Stimulated activated CD8-positive, alpha-beta memory T cell treated with anti-CD3 and anti-CD28 coated beads, Interleukin-15, amount 100 ng/mL, for 24 hours (primary cell): Measurements from ENCODE around the gene SLC6A19.
"Not testable (repeated sequence)": the region's sequence is repeated elsewhere in the genome, so short reads cannot be mapped to it uniquely, and the experiment has no call there.

ENCODE experiments used
- DNase-seq: peaks from one replicate; pipeline ENCODE4 v3.0.0-alpha.2; 2020; ENCODE audit warnings: low read depth

Gene SLC6A19

GRCh38 chr5:1201327-1202025 lies at the start of gene SLC6A19:
SLC6A19 (plus strand) TSS chr5:1201595; CDS start chr5:1201651, 56 bp downstream.
- no peak for DNase-seq

- DNase-seq, result no peak
These were observed 49.2 kb upstream of the SLC6A19 start for GRCh38 chr5:1152156-1152555.

GRCh38 chr5:1152771-1153282 lies 48.6 kb upstream of the SLC6A19 start:
- DNase-seq, result no peak

- no peak for DNase-seq
These were observed 48.0 kb upstream of the SLC6A19 start for GRCh38 chr5:1153428-1153827.

- DNase-seq, result no peak
These were observed 46.0 kb upstream of the SLC6A19 start for GRCh38 chr5:1155191-1156032.

- DNase-seq, result no peak
These were observed 45.2 kb upstream of the SLC6A19 start for GRCh38 chr5:1156033-1156753.

- no peak for DNase-seq
These were observed 44.5 kb upstream of the SLC6A19 start for GRCh38 chr5:1156754-1157460.

GRCh38 chr5:1157461-1157986 lies 43.9 kb upstream of the SLC6A19 start:
- not testable (repeated sequence) for DNase-seq

GRCh38 chr5:1158647-1159340 lies 42.6 kb upstream of the SLC6A19 start:
- DNase-seq, result no peak

GRCh38 chr5:1159341-1159675 lies 42.1 kb upstream of the SLC6A19 start:
- DNase-seq, result no peak

- DNase-seq, result no peak
These were observed 41.5 kb upstream of the SLC6A19 start for GRCh38 chr5:1159774-1160406.

GRCh38 chr5:1161108-1161832 lies 40.1 kb upstream of the SLC6A19 start:
- DNase-seq, result no peak

GRCh38 chr5:1161833-1162229 lies 39.6 kb upstream of the SLC6A19 start:
- no peak for DNase-seq

- no peak for DNase-seq
These were observed 39.1 kb upstream of the SLC6A19 start for GRCh38 chr5:1162276-1162675.

- DNase-seq, result no peak
These were observed 38.6 kb upstream of the SLC6A19 start for GRCh38 chr5:1162751-1163150.

GRCh38 chr5:1163366-1163765 lies 38.0 kb upstream of the SLC6A19 start:
- DNase-seq, result no peak

GRCh38 chr5:1163879-1164278 lies 37.5 kb upstream of the SLC6A19 start:
- no peak for DNase-seq

GRCh38 chr5:1164696-1165630 lies 36.4 kb upstream of the SLC6A19 start:
- no peak for DNase-seq

GRCh38 chr5:1165864-1166263 lies 35.5 kb upstream of the SLC6A19 start:
- no peak for DNase-seq
